GM12874 (cell line): Measurements from ENCODE around the gene FGFRL1.

Experiments used
- CTCF ChIP-seq: IDR thresholded peaks from 2 replicates; pipeline ENCODE4 v1.5.1; 2011; ENCODE audit warnings: low read depth, mild to moderate bottlenecking, control low read depth, low read length, moderate library complexity; ENCODE audit not compliant: insufficient read depth

The FGFRL1 gene

GRCh38 chr4:988726-989721, 22.4 kb upstream of the FGFRL1 start:
- no peak for TF ChIP-seq CTCF

GRCh38 chr4:989722-990471, 21.5 kb upstream of the FGFRL1 start:
- no peak for TF ChIP-seq CTCF

GRCh38 chr4:990746-991367, 20.6 kb upstream of the FGFRL1 start:
- no peak for TF ChIP-seq CTCF

GRCh38 chr4:991451-992296, 19.8 kb upstream of the FGFRL1 start:
- no peak for TF ChIP-seq CTCF

GRCh38 chr4:992297-993110, 18.9 kb upstream of the FGFRL1 start:
- TF ChIP-seq CTCF: no peak
